Fibroblast of lung (primary cell): ENCODE data around the gene RNF5. TPM values are rescaled to one million over a fixed set of nuclear protein-coding genes. Genes with fewer than 3 reads are reported as not detected.

Source experiments
- DNase-seq, 2 donors: peaks; one replicate each; pipeline versions ENCODE4 v3.0.0 to v3.0.0-alpha.2; 2010; ENCODE audit warnings: low read depth in 2 of 2
- H2AFZ ChIP-seq: 2 replicates; pipeline ENCODE4 v1.5.1; 2012; ENCODE audit warnings: low read length, control low read depth, inconsistent platforms
- H3K27ac ChIP-seq: 2 replicates; pipeline ENCODE4 v1.5.1; 2011; ENCODE audit warnings: low read length, control low read depth; ENCODE audit not compliant: insufficient read depth
- H3K27me3 ChIP-seq: 2 replicates; pipeline ENCODE4 v1.5.1; 2011; ENCODE audit warnings: mild to moderate bottlenecking, low read length; ENCODE audit not compliant: control insufficient read depth, insufficient read depth
- H3K36me3 ChIP-seq: 2 replicates; pipeline ENCODE4 v1.5.1; 2011; ENCODE audit warnings: low read length; ENCODE audit not compliant: control insufficient read depth, insufficient read depth
- H3K4me1 ChIP-seq: 2 replicates; pipeline ENCODE4 v1.5.1; 2011; ENCODE audit warnings: low read length; ENCODE audit not compliant: control insufficient read depth, insufficient read depth; ENCODE audit errors: extremely low read depth
- H3K4me2 ChIP-seq: 2 replicates; pipeline ENCODE4 v1.5.1; 2011; ENCODE audit warnings: low read length, control low read depth; ENCODE audit not compliant: insufficient read depth; ENCODE audit errors: extremely low read depth
- H3K4me3 ChIP-seq, 4 experiments: fragments of 200-600 bp in 1 of 4; sonication (generic) in 1 of 4; replicated peaks in 1 of 4; 2 replicates each; pipeline ENCODE4 v1.5.1; 2011 to 2016; ENCODE audit warnings: low read length in 4 of 4, low read depth in 3 of 4, mild to moderate bottlenecking in 3 of 4, control low read depth in 2 of 4, inconsistent platforms in 1 of 4, mixed read lengths in 1 of 4; ENCODE audit not compliant: insufficient read depth in 1 of 4; ENCODE audit errors: control extremely low read depth in 1 of 4
- H3K79me2 ChIP-seq: 2 replicates; pipeline ENCODE4 v1.5.1; 2012; ENCODE audit warnings: mild to moderate bottlenecking, low read length, inconsistent platforms; ENCODE audit not compliant: control insufficient read depth, insufficient read depth
- H3K9ac ChIP-seq: 2 replicates; pipeline ENCODE4 v1.5.1; 2011; ENCODE audit warnings: mild to moderate bottlenecking, low read length, control low read depth; ENCODE audit not compliant: insufficient read depth
- H3K9me3 ChIP-seq: 2 replicates; pipeline ENCODE4 v1.5.1; 2012; ENCODE audit warnings: low read depth, low read length; ENCODE audit not compliant: control insufficient read depth, insufficient read depth
- H4K20me1 ChIP-seq: 2 replicates; pipeline ENCODE4 v1.5.1; 2011; ENCODE audit warnings: low read length; ENCODE audit not compliant: control insufficient read depth, insufficient read depth; ENCODE audit errors: extremely low read depth
- EZH2 ChIP-seq: IDR thresholded peaks from 2 replicates; pipeline ENCODE4 v1.5.1; 2012; ENCODE audit warnings: low read length, control low read depth, mild to moderate bottlenecking; ENCODE audit errors: missing control alignments
- polyA plus RNA-seq, 2 donors: library from polyadenylated mRNA; depleted of rRNA in 1 of 2; stranded (reverse) in 1 of 2; unstranded in 1 of 2; fragments of >200 nt; gene quantifications; 2 replicates each; pipeline ENCODE4 v1.2.1, GENCODE V29; 2011 to 2012; ENCODE audit warnings: missing spikeins in 1 of 2
- total RNA-seq: library from RNA; depleted of rRNA; stranded (reverse); fragments of >200 nt; gene quantifications from 2 replicates; pipeline ENCODE4 v1.2.1, GENCODE V29; 2014
- TF ChIP-seq, protein P1 (sequence below), 2 donors: IDR thresholded peaks in 1 of 2; conservative IDR thresholded peaks in 1 of 2; 1 replicate in 1 of 2; 2 replicates in 1 of 2; pipeline ENCODE4 v1.5.1; 2011 to 2012; ENCODE audit warnings: low read length in 2 of 2, control low read depth in 1 of 2, inconsistent platforms in 1 of 2, low read depth in 1 of 2, mild to moderate bottlenecking in 1 of 2

Gene RNF5
- total and polyA plus RNA-seq, 2 donors (not counting 1 experiment from before 2014, with no cell fraction given), result 23.9 to 63.4 TPM

DNA sequence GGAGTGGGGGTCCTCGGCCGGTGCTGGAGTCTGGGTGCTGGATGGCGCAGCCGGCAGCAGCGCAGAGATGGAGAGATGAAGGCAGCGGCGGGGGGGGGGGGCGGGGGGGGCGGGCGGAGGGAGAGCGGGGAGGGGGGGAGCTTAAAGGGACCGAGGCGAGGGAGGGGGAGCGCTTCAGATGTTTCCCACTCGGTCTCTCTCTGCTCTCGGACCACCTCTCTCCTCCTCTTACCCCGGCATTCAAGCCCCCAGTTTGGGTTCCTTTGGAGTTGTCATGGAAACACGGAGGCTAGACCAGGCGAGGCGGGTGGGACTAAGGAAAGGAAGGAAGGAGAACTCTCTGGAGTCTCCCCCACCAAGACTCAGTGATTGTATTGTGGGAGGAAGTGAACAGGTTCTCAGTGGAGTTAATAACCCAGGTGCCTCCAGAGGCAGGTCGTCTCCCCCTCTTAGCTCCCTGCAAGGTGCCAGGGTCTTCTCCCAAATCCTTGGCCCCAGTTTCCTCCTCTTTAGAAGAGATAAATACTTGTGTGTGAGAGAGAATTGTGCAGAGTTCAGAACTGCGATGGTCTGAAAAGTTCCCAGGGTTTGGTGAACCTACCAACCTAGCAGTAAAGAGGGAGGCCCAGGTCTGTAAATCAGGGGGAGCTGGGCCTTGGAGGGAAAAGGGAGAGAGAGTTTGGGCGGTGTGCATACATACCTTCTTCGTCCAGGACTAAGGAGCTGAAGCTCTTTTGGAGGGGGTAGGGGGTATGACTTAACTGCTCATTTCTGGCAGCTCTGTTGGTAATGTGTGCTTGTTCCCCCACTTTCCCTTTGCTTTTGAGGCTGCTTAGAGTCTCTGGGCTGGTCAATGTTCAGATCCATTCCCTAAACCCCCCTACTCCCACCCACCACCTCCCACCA is 26.1 kb upstream of the RNF5 start, which contains the start of gene PRRT1:
Gene PRRT1 (minus strand): TSS at position 77 of the 906 bp plus-strand sequence. CDS start 112 bp downstream, outside the sequence.
- H3K36me3 ChIP-seq, result no peaks in the 10 kb centered on the region
- peak within 1 kb of the TSS; percentile 95 for H3K27ac ChIP-seq
- no peaks in the 10 kb centered on the region for H3K27me3 ChIP-seq
- no peak for DNase-seq
- peak within 1 kb of the TSS; percentile 52 for H3K9ac ChIP-seq
- H3K4me1 ChIP-seq, result peaks cover 18% of the 10 kb centered on the region
- no peaks in the 10 kb centered on the region for H4K20me1 ChIP-seq
- H3K4me2 ChIP-seq, result peak within 1 kb of the TSS; percentile 99
- no peaks in the 10 kb centered on the region for H3K9me3 ChIP-seq
- peaks cover 15% of the 10 kb centered on the region for H3K79me2 ChIP-seq
- no peak for TF ChIP-seq EZH2
- TF ChIP-seq, protein P1, sequence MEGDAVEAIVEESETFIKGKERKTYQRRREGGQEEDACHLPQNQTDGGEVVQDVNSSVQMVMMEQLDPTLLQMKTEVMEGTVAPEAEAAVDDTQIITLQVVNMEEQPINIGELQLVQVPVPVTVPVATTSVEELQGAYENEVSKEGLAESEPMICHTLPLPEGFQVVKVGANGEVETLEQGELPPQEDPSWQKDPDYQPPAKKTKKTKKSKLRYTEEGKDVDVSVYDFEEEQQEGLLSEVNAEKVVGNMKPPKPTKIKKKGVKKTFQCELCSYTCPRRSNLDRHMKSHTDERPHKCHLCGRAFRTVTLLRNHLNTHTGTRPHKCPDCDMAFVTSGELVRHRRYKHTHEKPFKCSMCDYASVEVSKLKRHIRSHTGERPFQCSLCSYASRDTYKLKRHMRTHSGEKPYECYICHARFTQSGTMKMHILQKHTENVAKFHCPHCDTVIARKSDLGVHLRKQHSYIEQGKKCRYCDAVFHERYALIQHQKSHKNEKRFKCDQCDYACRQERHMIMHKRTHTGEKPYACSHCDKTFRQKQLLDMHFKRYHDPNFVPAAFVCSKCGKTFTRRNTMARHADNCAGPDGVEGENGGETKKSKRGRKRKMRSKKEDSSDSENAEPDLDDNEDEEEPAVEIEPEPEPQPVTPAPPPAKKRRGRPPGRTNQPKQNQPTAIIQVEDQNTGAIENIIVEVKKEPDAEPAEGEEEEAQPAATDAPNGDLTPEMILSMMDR (conservative IDR thresholded peaks at IDR 0.05 in 1 of 2, IDR thresholded peaks at IDR 0.05 in 1 of 2; ENCODE audit: low read depth in 1 of 2, low read length in 2 of 2), result no peak
- peak within 1 kb of the TSS; percentile 80 for H2AFZ ChIP-seq
- peak within 1 kb of the TSS; percentile 53 to 96 (median 93) for H3K4me3 ChIP-seq

DNA sequence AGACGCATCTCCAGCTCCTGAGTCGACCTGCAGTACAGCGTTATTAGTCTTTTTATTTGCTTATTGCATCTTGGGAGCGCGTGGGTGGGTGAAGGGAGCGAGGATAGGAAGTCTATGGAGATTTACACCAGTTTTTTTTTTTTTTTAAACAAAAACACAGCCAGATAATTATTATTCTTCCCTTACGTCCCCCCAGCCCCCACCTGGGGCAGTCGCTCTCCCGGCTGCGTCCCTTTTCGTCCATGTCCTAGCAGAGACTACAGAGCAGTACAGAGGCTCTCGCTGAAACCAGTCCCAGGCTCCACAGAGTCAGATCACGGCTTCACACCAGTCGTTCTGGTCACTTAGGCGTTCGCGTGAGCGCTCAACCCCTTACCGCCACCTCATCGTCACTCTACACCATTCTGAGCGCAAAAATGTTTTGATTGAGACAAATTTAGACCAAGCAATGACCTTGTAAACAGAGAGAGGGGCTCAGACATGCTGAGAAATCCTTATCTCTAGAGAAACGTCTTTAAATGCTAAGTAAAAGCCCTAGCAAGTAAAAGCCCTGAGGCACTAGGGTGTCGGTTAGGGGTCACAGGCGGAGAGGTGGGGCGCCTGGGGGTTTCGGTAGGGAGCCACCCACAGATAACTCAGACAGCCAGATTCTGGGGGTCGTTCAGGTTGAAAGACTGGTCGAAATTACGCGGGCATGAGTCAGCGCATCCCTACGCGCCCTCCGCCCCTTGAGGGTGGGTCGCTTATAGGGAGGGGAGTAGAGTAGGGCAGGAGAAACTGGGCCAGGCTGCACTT is 25.2 kb upstream of the RNF5 start:
- peak overlapping the region; percentile 86 for H3K9ac ChIP-seq
- peak overlapping the region; percentile 95 for H3K27ac ChIP-seq
- H3K27me3 ChIP-seq, result no peaks in the 10 kb centered on the region

More for the DNA sequence above, 25.2 kb upstream of the RNF5 start:
- Histone ChIP-seq H3K36me3 (peaks cover 5% of the 10 kb centered on the region), H3K4me1 (peaks cover 18% of the 10 kb centered on the region), H3K4me2 (peak overlapping the region; percentile 99), H3K79me2 (peaks cover 15% of the 10 kb centered on the region), H4K20me1 (no peaks in the 10 kb centered on the region), H2AFZ (peak overlapping the region; percentile 80), H3K4me3 (peak overlapping the region; percentile 53 to 96 (median 93)), H3K9me3 (no peaks in the 10 kb centered on the region)
- no peak for TF ChIP-seq EZH2
- TF ChIP-seq, protein P1 (conservative IDR thresholded peaks at IDR 0.05 in 1 of 2, IDR thresholded peaks at IDR 0.05 in 1 of 2; ENCODE audit: low read depth in 1 of 2, low read length in 2 of 2), result no peak
- peak; percentile 45 to 52 for DNase-seq
